GM23338 (cell line): ENCODE results near the gene KCNMA1. TPM values are rescaled to one million over a fixed set of nuclear protein-coding genes. Genes with fewer than 3 reads are reported as not detected.

ENCODE experiments used
- ATAC-seq: fragments of 200-7000 bp; cut with Tn5 transposase; 3 replicates; pipeline ENCODE4 v1.9.1; 2020
- DNase-seq: peaks from one replicate; pipeline ENCODE4 v3.0.0-alpha.2; 2015; ENCODE audit warnings: low spot score
- H2AFZ ChIP-seq: fragments of 200-600 bp; sonication (generic); 2 replicates; pipeline ENCODE4 v1.8.0; 2016; ENCODE audit warnings: antibody characterized with exemption, mild to moderate bottlenecking, moderate library complexity
- H3F3A ChIP-seq: fragments of 200-600 bp; sonication (generic); replicated peaks from 2 replicates; pipeline ENCODE4 v1.8.0; 2017; ENCODE audit warnings: antibody characterized with exemption, mixed run types, low read depth
- H3K27ac ChIP-seq: fragments of 200-600 bp; sonication (generic); 2 replicates; pipeline ENCODE4 v1.6.1; 2016; ENCODE audit warnings: low read depth
- H3K27me3 ChIP-seq: fragments of 200-600 bp; sonication (generic); 2 replicates; pipeline ENCODE4 v1.8.0; 2016; ENCODE audit warnings: mild to moderate bottlenecking, mixed run types, moderate library complexity; ENCODE audit not compliant: insufficient read depth
- H3K36me3 ChIP-seq: fragments of 200-600 bp; sonication (generic); 2 replicates; pipeline ENCODE4 v1.8.0; 2016; ENCODE audit warnings: mild to moderate bottlenecking; ENCODE audit not compliant: insufficient read depth
- H3K4me1 ChIP-seq: fragments of 200-600 bp; sonication (generic); 2 replicates; pipeline ENCODE4 v1.8.0; 2016; ENCODE audit warnings: mild to moderate bottlenecking, moderate library complexity; ENCODE audit not compliant: insufficient read depth
- H3K4me2 ChIP-seq: fragments of 200-600 bp; sonication (generic); 2 replicates; pipeline ENCODE4 v1.7.1; 2017; ENCODE audit warnings: mixed run types
- H3K4me3 ChIP-seq: fragments of 200-600 bp; sonication (generic); 2 replicates; pipeline ENCODE4 v1.6.1; 2016; ENCODE audit warnings: mixed run types
- H3K79me2 ChIP-seq: fragments of 200-600 bp; sonication (generic); replicated peaks from 2 replicates; pipeline ENCODE4 v1.8.0; 2017; ENCODE audit warnings: mild to moderate bottlenecking; ENCODE audit not compliant: insufficient read depth
- H3K9me2 ChIP-seq: fragments of 200-600 bp; sonication (generic); 2 replicates; pipeline ENCODE4 v1.8.0; 2017; ENCODE audit not compliant: insufficient read depth
- H4K20me1 ChIP-seq: fragments of 200-600 bp; sonication (generic); replicated peaks from 2 replicates; pipeline ENCODE4 v1.8.0; 2017; ENCODE audit warnings: mild to moderate bottlenecking; ENCODE audit not compliant: insufficient read depth
- H3K27ac Mint-ChIP-seq: 2 replicates; pipeline ENCODE4 v1.8.0; 2020; ENCODE audit warnings: inconsistent platforms, mild to moderate bottlenecking, moderate library complexity, mixed read lengths
- H3K27me3 Mint-ChIP-seq: 3 replicates; pipeline ENCODE4 v1.8.0; 2022; ENCODE audit warnings: low read depth, mild to moderate bottlenecking, moderate library complexity, mixed read lengths, inconsistent platforms; ENCODE audit not compliant: insufficient read depth, poor library complexity
- H3K36me3 Mint-ChIP-seq: 3 replicates; pipeline ENCODE4 v1.8.0; 2021; ENCODE audit warnings: low read depth, mild to moderate bottlenecking, inconsistent platforms, moderate library complexity, mixed read lengths
- H3K4me1 Mint-ChIP-seq: 3 replicates; pipeline ENCODE4 v1.8.0; 2020; ENCODE audit warnings: mild to moderate bottlenecking, inconsistent platforms, mixed read lengths
- H3K4me3 Mint-ChIP-seq: 3 replicates; pipeline ENCODE4 v1.8.0; 2021; ENCODE audit warnings: moderate library complexity, mild to moderate bottlenecking, inconsistent platforms, mixed read lengths
- H3K9me3 Mint-ChIP-seq: 3 replicates; pipeline ENCODE4 v1.8.0; 2020; ENCODE audit warnings: moderate library complexity, mild to moderate bottlenecking, inconsistent platforms, mixed read lengths
- CREB1 ChIP-seq: fragments of 250-450 bp; sonication (Bioruptor Pico); IDR thresholded peaks from 2 replicates; pipeline ENCODE4 v1.5.0; 2020; ENCODE audit warnings: low read depth, mild to moderate bottlenecking, moderate library complexity
- CTCF ChIP-seq, 2 experiments: fragments of 200-600 bp in 1 of 2; sonication (generic) in 1 of 2; conservative IDR thresholded peaks; 2 replicates each; pipeline versions ENCODE4 v1.5.1 to v1.6.1; 2016 to 2017; ENCODE audit warnings: antibody characterized with exemption in 2 of 2, low read depth in 2 of 2, mild to moderate bottlenecking in 2 of 2, moderate library complexity in 1 of 2
- ETS1 ChIP-seq: IDR thresholded peaks from 2 replicates; pipeline ENCODE4 v1.6.1; 2016; ENCODE audit warnings: antibody characterized with exemption
- EZH2 ChIP-seq: fragments of 200-600 bp; sonication (generic); IDR thresholded peaks from one replicate; pipeline ENCODE4 v1.8.0; 2017; ENCODE audit warnings: antibody characterized with exemption, mild to moderate bottlenecking, low read depth; ENCODE audit not compliant: unreplicated experiment
- EZH2phosphoT487 ChIP-seq: fragments of 200-600 bp; sonication (generic); IDR thresholded peaks from one replicate; pipeline ENCODE4 v1.8.1; 2018; ENCODE audit warnings: antibody characterized with exemption; ENCODE audit not compliant: unreplicated experiment
- JUNB ChIP-seq: IDR thresholded peaks from one replicate; pipeline ENCODE4 v1.6.1; 2016; ENCODE audit warnings: antibody characterized with exemption; ENCODE audit not compliant: unreplicated experiment
- NANOG ChIP-seq: IDR thresholded peaks from 2 replicates; pipeline ENCODE4 v1.6.1; 2016; ENCODE audit warnings: antibody characterized with exemption, borderline replicate concordance
- POLR2AphosphoS5 ChIP-seq: IDR thresholded peaks from 2 replicates; pipeline ENCODE4 v1.6.1; 2016; ENCODE audit warnings: antibody characterized with exemption, low read depth
- REST ChIP-seq: IDR thresholded peaks from one replicate; pipeline ENCODE4 v1.6.1; 2018; ENCODE audit warnings: antibody characterized with exemption; ENCODE audit not compliant: unreplicated experiment
- STAT1 ChIP-seq: IDR thresholded peaks from one replicate; pipeline ENCODE4 v1.6.1; 2016; ENCODE audit warnings: antibody characterized with exemption; ENCODE audit not compliant: unreplicated experiment
- ZNF114 ChIP-seq: fragments of 250-450 bp; sonication (Bioruptor Pico); IDR thresholded peaks from 2 replicates; pipeline ENCODE4 v1.5.0; 2020; ENCODE audit warnings: mild to moderate bottlenecking, moderate library complexity
- ZNF331 ChIP-seq: fragments of 250-450 bp; sonication (Bioruptor Pico); IDR thresholded peaks from 2 replicates; pipeline ENCODE4 v1.5.0; 2020; ENCODE audit warnings: low read depth, mild to moderate bottlenecking, moderate library complexity
- ZNF462 ChIP-seq: fragments of 250-450 bp; sonication (Bioruptor Pico); IDR thresholded peaks from 2 replicates; pipeline ENCODE4 v1.5.0; 2020; ENCODE audit warnings: mild to moderate bottlenecking, moderate library complexity
- polyA plus RNA-seq: library from polyadenylated mRNA; unstranded; fragments of >200 nt; fragmentation: Nextera tagmentation; extraction: Ambion mirVana; gene quantifications from 2 replicates; pipeline ENCODE4 v1.2.1, GENCODE V29; 2016
- total RNA-seq: library from RNA; depleted of rRNA; stranded (reverse); fragments of >200 nt; shearing (Covaris generic); gene quantifications from 2 replicates; pipeline ENCODE4 v1.2.3, GENCODE V29; 2014

KCNMA1 gene
- total and polyA plus RNA-seq, 2 experiments from 2014 or later, result 8.2 to 9.0 TPM

GRCh38 chr10:77357611-77358310, 279.8 kb downstream of the KCNMA1 start:
- Mint-ChIP-seq H3K36me3 (no peaks in the 10 kb centered on the region), H3K27ac (no peak overlapping the region), H3K4me1 (peaks cover 7% of the 10 kb centered on the region; the same call in 2 of the 3 replicates), H3K9me3 (no peaks in the 10 kb centered on the region), H3K4me3 (no peak overlapping the region), H3K27me3 (peaks cover 5% of the 10 kb centered on the region)
- no peak overlapping the region for H3K4me2 ChIP-seq
- H3K79me2 ChIP-seq, result no peaks in the 10 kb centered on the region
- TF ChIP-seq CTCF (conservative IDR thresholded peaks at IDR 0.05; ENCODE audit: low read depth in 2 of 2) (no peak), EZH2 (no peak), EZH2phosphoT487 (no peak), CREB1 (no peak), STAT1 (no peak), ZNF114 (CRISPR knock-in tag) (no peak), POLR2AphosphoS5 (no peak), ZNF331 (CRISPR knock-in tag) (no peak), REST (no peak), ETS1 (no peak), ZNF462 (CRISPR knock-in tag) (no peak), JUNB (no peak), NANOG (no peak)
- H3K27ac ChIP-seq, result no peak overlapping the region
- 0 out of 2 replicates have a peak, but pooled peaks cover 6% of the 10 kb centered on the region for H3K9me2 ChIP-seq
- ATAC-seq (no peak), DNase-seq (no peak)
- no peak overlapping the region for H3K4me3 ChIP-seq
- H3K4me1 ChIP-seq, result no peaks in the 10 kb centered on the region
- no peaks in the 10 kb centered on the region for H3K27me3 ChIP-seq
- H3K36me3 ChIP-seq, result no peaks in the 10 kb centered on the region
- H3F3A ChIP-seq, result no peaks in the 10 kb centered on the region
- no peaks in the 10 kb centered on the region for H4K20me1 ChIP-seq
- no peak overlapping the region for H2AFZ ChIP-seq
